ENCODE measurements around the gene PMFBP1.

- TF ChIP-seq CTCF (IDR thresholded peaks at IDR 0.05) (no peak), EZH2 (IDR thresholded peaks at IDR 0.05; ENCODE audit: borderline replicate concordance, insufficient read depth, low read depth, low read length, poor library complexity, severe bottlenecking) (no peak)
These were observed 11.0 kb upstream of the PMFBP1 start for GRCh38 chr16:72182976-72183375.
